ENCODE measurements around the gene NID1. TPM values are rescaled to one million over a fixed set of nuclear protein-coding genes. Genes with fewer than 3 reads are reported as not detected.
"Not testable (repeated sequence)": the region's sequence is repeated elsewhere in the genome, so short reads cannot be mapped to it uniquely, and the experiment has no call there.

NID1 gene
- total RNA-seq, 1 donor from 2014 or later = 173 TPM

- DNase-seq (ENCODE audit: low spot score) = peak; percentile 78
These were observed 34.4 kb downstream of the NID1 start for GRCh38 chr1:236030534-236030933.

GRCh38 chr1:236029428-236029940 lies 35.4 kb downstream of the NID1 start:
- no peak for DNase-seq (ENCODE audit: low spot score)

GRCh38 chr1:236027104-236027503 lies 37.8 kb downstream of the NID1 start:
- DNase-seq (ENCODE audit: low spot score) = peak; percentile 34

- DNase-seq (ENCODE audit: low spot score) = no peak
These were observed 39.1 kb downstream of the NID1 start for GRCh38 chr1:236025836-236026235.

DNA sequence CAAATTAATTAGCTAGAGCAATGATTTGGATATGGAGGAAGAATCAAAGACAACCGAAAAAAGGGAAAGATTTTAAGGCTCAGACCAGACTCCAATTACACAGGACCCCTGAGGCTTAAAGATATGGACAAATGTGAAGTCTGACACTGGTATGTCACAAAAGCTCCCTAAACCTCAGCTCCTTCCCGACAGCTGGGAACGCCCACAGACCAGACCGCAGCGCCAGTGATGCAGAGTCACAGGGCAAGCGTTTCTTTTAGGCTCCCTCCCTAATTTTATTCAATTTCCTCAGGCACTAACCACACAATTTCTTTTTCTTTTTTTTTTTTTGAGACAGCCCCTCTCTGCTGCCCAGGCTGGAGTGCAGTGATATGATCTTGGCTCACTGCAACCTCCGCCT lies 40.2 kb downstream of the NID1 start:
- DNase-seq (ENCODE audit: low spot score) = no peak

DNA sequence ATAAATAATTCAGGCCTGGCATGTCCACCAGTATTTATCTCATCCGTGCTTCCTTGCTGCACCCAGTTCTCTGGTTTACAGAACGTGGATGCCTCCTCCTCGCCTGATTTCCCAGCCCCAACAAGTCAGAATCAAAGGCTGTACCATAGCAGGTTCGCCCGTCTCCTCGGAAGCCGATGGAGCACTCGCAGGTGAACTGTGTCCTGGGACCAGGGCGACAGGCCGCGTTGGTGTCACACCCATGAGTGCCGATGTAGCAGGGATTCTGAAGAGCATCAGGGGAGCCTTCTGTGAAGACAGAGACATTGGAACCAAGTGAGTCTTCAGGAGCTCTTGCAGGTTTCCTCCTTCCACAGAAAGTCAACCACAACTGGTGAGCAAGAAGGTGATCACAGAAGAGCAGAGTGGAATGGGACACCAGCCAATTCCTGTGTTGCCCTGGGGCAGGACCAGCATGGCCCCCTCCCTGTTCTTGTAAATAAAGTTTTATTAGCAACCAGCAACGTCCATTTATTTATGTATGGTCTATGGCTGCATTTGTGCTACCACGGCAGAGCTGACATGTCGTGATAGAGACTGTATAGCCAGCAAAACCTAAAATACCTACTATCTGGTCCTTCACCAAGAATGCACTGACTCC lies 40.8 kb downstream of the NID1 start:
- DNase-seq (ENCODE audit: low spot score) = no peak

DNA sequence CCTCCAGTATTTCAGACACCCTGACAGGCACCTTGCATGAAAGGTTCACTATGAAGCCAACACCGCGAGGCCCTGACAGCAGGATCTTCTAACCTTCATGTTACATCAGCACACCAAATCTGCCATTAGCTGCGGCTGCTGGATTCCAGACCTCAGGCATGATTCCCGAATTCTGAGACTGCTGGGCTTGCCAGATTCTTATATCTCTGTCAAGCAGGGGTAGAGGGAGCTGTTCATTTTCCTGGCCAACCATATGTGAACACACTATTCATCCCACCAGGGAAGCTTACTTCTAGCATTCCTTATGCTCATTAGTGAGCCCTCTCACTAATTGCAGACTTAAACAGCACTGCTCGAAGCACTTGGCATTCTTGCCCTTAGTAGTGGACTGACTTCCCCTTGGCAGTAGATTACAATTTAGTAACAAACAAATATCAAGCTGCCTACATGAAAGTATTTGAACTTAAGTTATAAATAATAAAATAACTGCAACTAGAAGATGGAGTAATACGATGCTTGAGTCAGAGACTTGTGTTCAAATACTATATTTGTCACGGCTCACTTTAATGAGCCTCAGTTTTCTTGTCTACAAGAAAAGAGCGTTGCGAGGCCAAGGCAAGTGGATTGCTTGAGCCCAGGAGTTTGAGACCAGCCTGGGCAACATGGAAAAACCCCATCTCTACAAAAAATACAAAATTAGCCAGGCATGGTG lies 43.3 kb downstream of the NID1 start:
- peak; percentile 92 for DNase-seq (ENCODE audit: low spot score)

DNA sequence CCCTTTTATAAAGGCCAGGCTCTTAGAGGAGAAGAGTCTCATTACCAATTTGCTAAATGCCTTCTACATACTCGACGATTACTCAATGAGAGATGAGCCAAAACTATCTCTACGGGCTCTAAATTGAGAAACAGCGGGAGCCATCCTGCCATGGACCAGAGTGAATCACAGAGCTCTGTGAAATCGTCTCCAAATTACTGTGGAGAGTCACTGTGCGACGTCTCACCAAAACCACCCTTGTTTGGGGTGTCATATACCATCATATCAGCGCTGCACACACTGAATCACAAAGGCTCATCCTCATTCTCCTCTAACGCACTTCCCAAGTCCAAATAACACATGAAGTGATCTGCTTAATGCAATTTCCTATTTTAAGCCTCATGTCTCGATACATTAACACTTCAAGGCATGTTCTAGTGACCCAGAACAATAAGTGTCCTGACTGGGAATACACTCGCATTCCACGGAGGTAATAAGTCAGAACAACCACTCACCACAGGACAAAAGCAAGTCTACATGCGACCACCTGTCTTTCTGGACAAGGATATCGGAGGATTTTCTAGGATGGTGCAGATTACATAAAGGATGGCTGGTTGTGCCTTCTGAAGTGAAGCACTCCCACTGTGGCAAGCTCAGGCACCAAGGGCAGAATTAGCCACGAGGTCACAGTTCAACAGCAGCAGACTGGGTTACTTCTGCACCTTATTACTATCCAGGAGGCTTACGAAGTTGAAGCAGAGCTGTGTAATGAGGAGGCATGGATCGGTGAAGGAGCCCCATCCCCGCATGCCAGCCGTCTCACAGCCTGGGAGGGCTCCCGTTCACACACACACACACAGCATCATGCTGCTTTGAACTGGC lies 44.3 kb downstream of the NID1 start:
- no peak for DNase-seq (ENCODE audit: low spot score)

- peak; percentile 97 for DNase-seq (ENCODE audit: low spot score)
These were observed 45.9 kb downstream of the NID1 start for GRCh38 chr1:236018885-236019453.

DNA sequence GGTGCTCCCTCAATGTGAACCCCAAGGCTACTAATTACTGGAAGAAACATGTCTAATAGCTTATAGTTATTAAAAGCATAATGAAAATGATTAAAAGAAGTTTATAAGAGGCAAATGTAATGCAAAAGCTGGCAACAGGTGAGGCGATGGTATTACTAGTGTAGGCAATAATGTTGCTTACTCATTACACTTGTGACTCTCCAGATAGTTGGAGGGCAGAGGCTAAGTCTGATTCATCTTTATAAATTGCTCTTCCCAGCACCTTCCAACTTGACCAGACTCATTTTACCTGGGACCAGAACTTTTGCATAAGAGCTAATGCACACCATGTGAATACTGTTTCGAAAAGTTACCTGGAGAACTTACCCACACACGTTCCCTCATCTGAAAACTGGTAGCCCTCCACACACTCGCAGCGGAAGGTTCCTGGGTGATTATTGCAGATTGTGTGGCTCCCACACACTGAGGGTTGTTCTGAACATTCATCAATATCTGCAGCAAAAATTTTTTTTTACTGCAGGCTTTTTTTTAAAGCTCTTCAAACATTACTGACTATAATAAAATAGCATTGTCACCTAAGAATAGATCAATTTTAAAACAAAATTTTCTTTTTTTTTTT lies 48.0 kb downstream of the NID1 start:
- DNase-seq (ENCODE audit: low spot score) = no peak

DNA sequence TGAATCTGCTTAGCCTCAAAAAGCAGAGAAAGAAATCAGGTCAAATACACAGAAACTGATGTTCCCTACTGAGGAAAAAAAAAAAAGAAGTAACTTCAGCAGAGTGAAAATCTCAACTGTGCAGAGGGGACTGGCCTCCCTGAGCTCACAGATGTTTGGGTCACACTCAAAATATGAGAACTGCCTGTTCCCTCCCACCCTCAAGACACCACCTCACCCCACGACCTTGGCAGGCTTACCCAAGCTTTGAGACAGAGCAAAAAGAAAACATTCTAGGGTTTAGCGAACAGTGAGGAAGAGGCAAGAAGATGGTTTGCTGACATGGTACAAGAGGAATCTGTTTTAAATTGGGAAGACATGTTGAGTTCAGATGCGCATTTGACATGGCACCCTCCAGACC lies 48.8 kb downstream of the NID1 start:
- DNase-seq (ENCODE audit: low spot score) = peak; percentile 83

- DNase-seq (ENCODE audit: low spot score) = no peak
These were observed 49.4 kb downstream of the NID1 start for GRCh38 chr1:236015539-236015938.

GRCh38 chr1:236013330-236013729 lies 51.6 kb downstream of the NID1 start:
- DNase-seq (ENCODE audit: low spot score) = no peak

DNA sequence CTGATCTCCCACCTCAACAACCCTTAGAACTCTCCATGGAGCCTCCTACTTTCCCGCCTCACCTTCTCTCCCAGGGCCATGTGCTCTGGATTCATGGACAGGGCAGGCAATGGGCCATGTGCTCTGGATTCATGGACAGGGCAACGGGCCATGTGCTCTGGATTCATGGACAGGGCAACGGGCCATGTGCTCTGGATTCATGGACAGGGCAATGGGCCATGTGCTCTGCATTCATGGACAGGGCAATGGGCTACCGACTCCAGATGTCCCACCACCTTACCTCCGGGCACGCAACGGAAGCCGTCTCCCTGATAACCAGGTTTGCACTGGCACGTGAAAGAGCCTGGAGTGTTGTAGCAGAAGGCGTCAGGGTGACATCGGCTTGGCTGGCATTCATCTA lies 53.2 kb downstream of the NID1 start:
- no peak for DNase-seq (ENCODE audit: low spot score)

DNA sequence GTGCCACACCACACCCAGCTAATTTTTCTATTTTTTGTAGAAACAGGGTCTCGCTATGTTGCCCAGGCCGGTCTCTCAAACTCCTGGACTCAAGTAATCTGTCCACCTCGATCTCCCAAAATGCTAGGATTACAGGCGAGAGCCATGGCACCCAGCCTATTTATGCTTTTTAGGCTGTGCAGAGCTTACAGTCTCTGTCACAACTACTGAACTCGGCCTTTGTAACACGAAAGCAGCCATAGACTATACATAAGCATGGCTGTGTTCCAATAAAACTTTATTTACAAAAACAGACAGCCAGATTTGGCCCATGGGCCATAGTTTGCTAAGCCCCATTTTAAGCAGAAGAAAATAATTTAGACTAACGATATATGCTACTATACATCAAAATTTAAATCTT lies 54.4 kb downstream of the NID1 start:
- no peak for DNase-seq (ENCODE audit: low spot score)

DNA sequence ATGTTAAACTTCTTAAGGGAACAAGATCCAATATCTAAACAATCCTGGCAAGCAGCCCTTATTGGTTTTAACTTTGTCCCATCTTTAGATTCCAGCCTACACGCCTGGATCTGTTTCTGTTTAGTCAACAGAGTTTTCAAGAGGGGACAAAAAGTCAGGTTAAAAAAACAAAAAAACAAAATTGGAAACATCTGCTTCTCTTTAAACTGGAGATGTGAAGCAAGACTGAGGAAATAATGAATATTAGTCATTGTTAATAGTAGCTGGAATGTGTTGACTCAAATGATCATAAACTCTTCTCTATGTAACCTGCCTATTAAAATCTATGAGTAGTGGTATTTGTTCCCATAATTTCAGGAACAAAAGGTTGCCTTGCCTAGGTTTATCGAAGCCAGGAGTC lies 55.0 kb downstream of the NID1 start:
- no peak for DNase-seq (ENCODE audit: low spot score)

DNA sequence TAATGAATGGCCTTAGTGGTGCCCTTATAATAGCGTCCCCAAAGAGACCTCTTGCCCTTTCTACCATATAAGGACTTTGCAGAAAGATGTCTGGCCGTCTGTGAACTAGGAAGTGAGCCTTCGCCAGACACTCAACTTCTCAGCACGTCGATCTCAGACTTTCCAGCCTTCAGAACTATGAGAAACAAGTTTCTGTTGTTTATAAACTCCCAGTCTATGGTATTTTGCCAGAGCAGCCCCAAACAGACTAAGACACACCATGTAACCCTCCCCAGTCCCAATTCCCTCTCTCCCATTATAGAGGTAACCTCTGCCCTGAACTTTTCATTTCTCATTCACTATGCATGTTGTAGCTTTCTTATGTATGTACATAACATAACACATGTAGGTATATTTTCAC lies 55.7 kb downstream of the NID1 start:
- no peak for DNase-seq (ENCODE audit: low spot score)

GRCh38 chr1:236007781-236008180 lies 57.1 kb downstream of the NID1 start:
- DNase-seq (ENCODE audit: low spot score) = no peak

DNA sequence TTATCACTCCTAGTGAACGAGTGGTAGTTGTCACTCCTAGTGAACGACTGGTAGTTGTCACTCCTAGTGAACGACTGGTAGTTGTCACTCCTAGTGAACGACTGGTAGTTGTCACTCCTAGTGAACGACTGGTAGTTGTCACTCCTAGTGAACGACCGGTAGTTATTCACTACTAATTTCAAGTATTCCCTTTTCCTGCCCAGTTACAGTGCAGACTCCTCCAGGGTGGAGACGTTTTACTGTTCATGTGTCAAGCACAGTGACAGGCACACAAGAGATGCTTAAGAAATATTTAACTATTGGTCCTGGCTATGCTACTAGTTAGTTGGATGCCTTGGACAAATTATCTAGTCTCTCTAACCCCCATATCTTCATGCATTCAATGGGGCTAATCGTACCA lies 61.8 kb downstream of the NID1 start:
- DNase-seq (ENCODE audit: low spot score) = not testable (repeated sequence)

DNA sequence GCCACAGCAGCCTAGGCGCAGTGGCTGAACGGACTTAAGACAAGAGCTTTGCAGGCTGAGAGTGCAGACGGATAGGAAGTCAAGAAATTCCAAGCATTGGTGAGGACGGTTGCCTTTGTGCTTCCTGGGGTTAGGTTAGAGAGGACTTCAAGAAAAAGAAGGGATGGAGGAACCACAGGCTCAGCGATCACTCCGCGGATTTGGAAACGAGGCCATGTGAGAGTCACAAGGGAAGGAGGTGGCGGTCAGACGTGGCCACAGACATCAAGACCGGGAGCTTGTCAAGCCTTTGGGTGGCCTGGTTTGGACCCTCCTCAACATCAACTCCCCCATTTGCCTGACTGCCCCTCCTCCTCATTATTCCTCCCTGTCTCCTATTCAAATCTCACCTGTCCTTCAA lies 62.3 kb downstream of the NID1 start:
- DNase-seq (ENCODE audit: low spot score) = no peak

- DNase-seq (ENCODE audit: low spot score) = no peak
These were observed 62.9 kb downstream of the NID1 start for GRCh38 chr1:236002025-236002390.

GRCh38 chr1:236000781-236001180 lies 64.1 kb downstream of the NID1 start:
- DNase-seq (ENCODE audit: low spot score) = no peak

All from umbilical cord (tissue), 2 donors.